Activated T-cell treated with anti-CD3 and anti-CD28 coated beads, Interleukin-2, amount 50 U/mL, for 48 hours (primary cell): ENCODE results near the gene SPPL2C.

ENCODE experiments used
- DNase-seq, 2 experiments: peaks; one replicate each; pipeline ENCODE4 v3.0.0-alpha.2; 2020

Gene SPPL2C

GRCh38 chr17:45834471-45835396, 9.9 kb upstream of the SPPL2C start:
- no peak for DNase-seq

GRCh38 chr17:45835481-45835880, 9.2 kb upstream of the SPPL2C start:
- DNase-seq = no peak

GRCh38 chr17:45836047-45837044, 8.3 kb upstream of the SPPL2C start:
- no peak for DNase-seq

GRCh38 chr17:45837187-45837586, 7.5 kb upstream of the SPPL2C start:
- DNase-seq = no peak

- DNase-seq = no peak
These were observed 7.1 kb upstream of the SPPL2C start for GRCh38 chr17:45837603-45838002.

GRCh38 chr17:45838751-45839295, 5.9 kb upstream of the SPPL2C start:
- no peak for DNase-seq

GRCh38 chr17:45839442-45839841, 5.2 kb upstream of the SPPL2C start:
- no peak for DNase-seq

- no peak for DNase-seq
These were observed 3.5 kb upstream of the SPPL2C start for GRCh38 chr17:45841186-45841585.

- no peak for DNase-seq
These were observed 2.7 kb upstream of the SPPL2C start for GRCh38 chr17:45841883-45842525.

- DNase-seq = no peak
These were observed 959 bp upstream of the SPPL2C start for GRCh38 chr17:45843722-45844121.

- no peak for DNase-seq
These were observed 900 bp downstream of the SPPL2C start for GRCh38 chr17:45845376-45846185.

- no peak for DNase-seq
These were observed 1.5 kb downstream of the SPPL2C start for GRCh38 chr17:45846223-45846622.

- DNase-seq = no peak
These were observed 2.0 kb downstream of the SPPL2C start for GRCh38 chr17:45846646-45847045.

GRCh38 chr17:45847101-45847500, 2.4 kb downstream of the SPPL2C start:
- DNase-seq = no peak

- DNase-seq = no peak
These were observed 3.1 kb downstream of the SPPL2C start for GRCh38 chr17:45847747-45848146.

GRCh38 chr17:45848405-45848804, 3.7 kb downstream of the SPPL2C start:
- no peak for DNase-seq

GRCh38 chr17:45848868-45849535, 4.3 kb downstream of the SPPL2C start:
- no peak for DNase-seq

GRCh38 chr17:45849536-45849990, 4.9 kb downstream of the SPPL2C start:
- DNase-seq = no peak

GRCh38 chr17:45850011-45850410, 5.3 kb downstream of the SPPL2C start:
- DNase-seq = no peak

GRCh38 chr17:45850468-45850867, 5.8 kb downstream of the SPPL2C start:
- no peak for DNase-seq

- no peak for DNase-seq
These were observed 6.3 kb downstream of the SPPL2C start for GRCh38 chr17:45851022-45851421.
